ENCODE measurements around the gene MMP21. TPM values are rescaled to one million over a fixed set of nuclear protein-coding genes. Genes with fewer than 3 reads are reported as not detected.

Gene MMP21
- total and polyA plus RNA-seq, 2 of the 13 experiments (the other 11 are each of a cell fraction or from before 2014, with no cell fraction given), result not detected

- ATAC-seq, result no peak
- no peaks in the 10 kb centered on the region; a peak in 2 of 5 replicates for H3K27me3 ChIP-seq (ENCODE audit: control insufficient read depth in 1 of 2, insufficient read depth in 2 of 2, low read length in 2 of 2)
- no peak overlapping the region for H3K9ac ChIP-seq (ENCODE audit: insufficient read depth, low read depth, low read length)
- H3K79me2 ChIP-seq (ENCODE audit: insufficient read depth, low read length), result no peaks in the 10 kb centered on the region
- H3K27ac ChIP-seq (ENCODE audit: extremely low read length, insufficient read depth, low read length), result no peak overlapping the region
- DNase-seq (ENCODE audit: low spot score), result no peak
- in situ Hi-C loops (cut with HindIII; ENCODE audit: extremely low pct_ligation_motif_present, low pct_unique_long_range_greater_than_20kb) (no loop called here), intact Hi-C loops (cut with micrococcal nuclease; ENCODE audit: unreplicated experiment) (no loop called here)
- ChIA-PET POLR2A (no interaction called here), CTCF (ENCODE audit: low intra/inter-chr PET ratio, low total read pairs) (no interaction called here)
- H3K4me1 ChIP-seq (ENCODE audit: insufficient read depth, low read length), result peaks cover 23% of the 10 kb centered on the region
- no TSS peak for BruUV-seq (replicated peaks)
- WGBS (ENCODE audit: low lambda C conversion rate), result 73% methylated on average over 5 of the region's 8 CpGs
- FAIRE-seq, result no peak
- H3K36me3 ChIP-seq (replicated peaks in 1 of 2; ENCODE audit: control insufficient read depth in 1 of 2, insufficient read depth in 2 of 2, low read length in 2 of 2), result no peaks in the 10 kb centered on the region
- TF ChIP-seq ZNF431 (CRISPR knock-in tag; IDR thresholded peaks at IDR 0.05; ENCODE audit: borderline replicate concordance, low read depth), result no peak
- TF ChIP-seq STAG1 (CRISPR knock-in tag; IDR thresholded peaks at IDR 0.05), result no peak
- no peak for TF ChIP-seq SMAD1 (CRISPR knock-in tag; IDR thresholded peaks at IDR 0.05; ENCODE audit: borderline replicate concordance, low read depth)
- no peak for TF ChIP-seq HNF1A (IDR thresholded peaks at IDR 0.05; ENCODE audit: low read depth)
- TF ChIP-seq HNF1A (CRISPR knock-in tag; IDR thresholded peaks at IDR 0.05; ENCODE audit: borderline replicate concordance), result no peak
- TF ChIP-seq ZNF660 (CRISPR knock-in tag; IDR thresholded peaks at IDR 0.05; ENCODE audit: borderline replicate concordance, low read depth), result no peak
- TF ChIP-seq ZNF530 (CRISPR knock-in tag; IDR thresholded peaks at IDR 0.05; ENCODE audit: low read depth), result no peak
- no peak for TF ChIP-seq ISL2 (CRISPR knock-in tag; IDR thresholded peaks at IDR 0.05)
- TF ChIP-seq KLF15 (CRISPR knock-in tag; IDR thresholded peaks at IDR 0.05; ENCODE audit: borderline replicate concordance), result no peak
- TF ChIP-seq ZNF12 (CRISPR knock-in tag; IDR thresholded peaks at IDR 0.05), result no peak
- no peak for TF ChIP-seq ZNF142 (CRISPR knock-in tag; IDR thresholded peaks at IDR 0.05)
- no peak for TF ChIP-seq ATF3 (CRISPR knock-in tag; IDR thresholded peaks at IDR 0.05)
- no peak for TF ChIP-seq DPF2 (CRISPR knock-in tag; IDR thresholded peaks at IDR 0.05; ENCODE audit: borderline replicate concordance, low read depth)
- no peak for TF ChIP-seq ARID2 (CRISPR knock-in tag; IDR thresholded peaks at IDR 0.05; ENCODE audit: borderline replicate concordance)
- H4K20me1 ChIP-seq (ENCODE audit: insufficient read depth, low read length), result no peaks in the 10 kb centered on the region
- H2AFZ ChIP-seq (ENCODE audit: low read length), result no peak overlapping the region
- no peak overlapping the region for H3K4me2 ChIP-seq (ENCODE audit: low read depth, low read length)
- H3K9me3 ChIP-seq (ENCODE audit: low read length), result no peaks in the 10 kb centered on the region
- no peak overlapping the region for H3K4me3 ChIP-seq (replicated peaks in 1 of 3; ENCODE audit: insufficient read depth in 1 of 3, low read depth in 2 of 3, low read length in 3 of 3)
Measured at GRCh38 chr10:125781374-125781773, 5.8 kb upstream of the MMP21 start.
